Activated CD4-positive, CD25-positive, alpha-beta regulatory T cell (primary cell): ENCODE data around the gene POLR3E.

Experiments used
- DNase-seq, 4 experiments: peaks; one replicate each; lab custom pipeline; 2025; lab: John Stamatoyannopoulos, UW

POLR3E gene

GRCh38 chr16:22297114-22297870 lies at the start of gene POLR3E:
Gene POLR3E (plus strand): TSS chr16:22297409. CDS start chr16:22302969, 5,560 bp downstream.
- peak; percentile 99 to 100 (median 100) for DNase-seq

DNA sequence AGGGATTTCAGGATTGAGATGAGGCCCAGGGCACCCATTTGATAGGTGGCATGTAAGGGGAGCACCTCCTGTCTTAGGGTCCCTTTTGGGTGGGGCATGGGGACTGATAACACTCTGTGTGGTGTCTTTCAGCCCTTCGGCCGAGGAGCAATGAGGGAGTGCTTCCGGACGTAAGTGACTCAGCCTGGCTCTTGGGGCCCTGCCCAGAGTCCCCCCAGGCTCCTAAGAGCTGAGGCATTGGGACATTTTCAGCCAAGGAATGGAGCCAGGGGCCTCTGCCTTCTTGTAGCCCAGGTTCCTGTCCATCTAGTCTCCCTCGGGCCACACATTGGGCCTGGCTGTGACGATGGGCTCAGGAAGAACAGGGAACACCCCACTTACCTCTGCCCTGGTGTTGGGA lies 46.7 kb upstream of the POLR3E start:
- DNase-seq, result no peak

GRCh38 chr16:22252317-22252716 lies 44.9 kb upstream of the POLR3E start:
- DNase-seq, result no peak

DNA sequence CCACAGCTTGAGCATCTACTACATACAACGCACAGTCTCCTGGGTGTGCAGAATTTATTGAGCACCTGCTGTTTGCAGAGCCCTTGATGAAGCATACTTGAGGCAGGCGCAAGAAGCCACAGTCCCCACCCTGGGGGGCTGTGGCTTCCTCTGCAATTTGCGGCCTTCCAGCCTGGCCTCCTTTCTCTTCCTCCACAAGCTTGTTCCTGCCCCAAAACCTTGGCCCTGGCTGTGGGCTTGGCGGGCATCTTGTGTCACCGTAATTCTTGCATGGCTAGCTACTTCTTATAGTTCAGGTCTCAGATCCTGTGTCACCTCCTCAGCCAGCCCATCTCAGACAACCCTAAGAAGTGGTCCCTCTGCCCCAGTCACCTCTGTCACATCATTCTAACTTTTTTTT lies 43.9 kb upstream of the POLR3E start:
- DNase-seq, result no peak

DNA sequence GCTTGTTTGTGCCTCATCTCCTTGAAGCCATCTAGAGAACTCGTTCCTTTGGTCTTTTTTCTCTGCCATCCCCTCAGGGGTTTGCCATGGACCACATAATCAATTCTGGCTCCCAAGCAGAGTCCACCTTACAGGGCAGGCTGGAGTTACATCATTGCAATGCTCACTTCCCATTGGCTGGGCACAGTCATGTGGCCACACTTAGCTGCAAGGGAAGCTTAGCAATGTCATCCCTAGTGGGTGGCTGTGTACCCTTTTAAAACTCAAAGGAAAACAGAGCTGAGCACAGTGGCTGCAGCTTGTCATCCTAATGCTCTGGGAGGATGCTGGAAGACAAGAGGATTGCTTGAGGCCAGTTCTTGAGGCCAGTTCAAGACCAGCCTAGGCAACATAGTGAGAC lies 41.9 kb upstream of the POLR3E start:
- no peak for DNase-seq

DNA sequence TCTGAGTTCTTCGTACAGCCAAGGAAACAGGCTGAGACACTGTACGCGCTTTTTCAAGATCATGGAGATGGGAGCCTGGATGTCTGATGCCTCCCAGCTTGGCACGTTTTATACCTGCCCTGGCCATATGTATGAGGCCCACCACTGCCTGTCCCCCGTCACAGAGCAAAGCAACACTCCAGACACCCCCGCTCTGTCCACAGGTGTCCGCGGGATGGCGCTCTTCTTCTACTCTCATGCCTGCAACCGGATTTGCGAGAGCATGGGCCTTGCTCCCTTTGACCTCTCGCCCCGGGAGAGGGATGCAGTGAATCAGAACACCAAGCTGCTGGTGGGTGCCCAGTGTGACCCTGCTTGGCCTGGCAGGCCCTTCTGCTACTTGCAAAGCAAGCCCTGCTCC lies 39.8 kb upstream of the POLR3E start:
- DNase-seq, result no peak

DNA sequence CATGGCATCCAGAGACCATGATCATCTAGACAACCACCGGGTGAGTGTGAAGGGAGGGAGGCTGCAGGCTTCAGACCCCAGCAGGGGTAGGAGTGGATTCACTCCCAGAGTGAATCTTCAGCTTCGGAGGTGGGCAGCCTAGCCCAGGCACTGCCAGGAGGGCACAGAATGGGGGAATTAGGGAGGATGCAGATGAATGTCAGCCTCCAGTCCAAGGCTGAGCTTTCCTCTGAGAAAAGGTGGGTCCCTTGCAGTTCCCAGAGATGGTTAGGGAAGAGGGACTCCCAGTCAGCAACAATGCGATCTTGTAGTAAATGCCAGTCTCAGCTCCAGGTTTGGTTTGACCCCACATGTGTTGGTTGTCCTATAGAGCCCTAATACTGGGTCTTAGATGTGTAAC lies 36.7 kb upstream of the POLR3E start:
- DNase-seq, result no peak

DNA sequence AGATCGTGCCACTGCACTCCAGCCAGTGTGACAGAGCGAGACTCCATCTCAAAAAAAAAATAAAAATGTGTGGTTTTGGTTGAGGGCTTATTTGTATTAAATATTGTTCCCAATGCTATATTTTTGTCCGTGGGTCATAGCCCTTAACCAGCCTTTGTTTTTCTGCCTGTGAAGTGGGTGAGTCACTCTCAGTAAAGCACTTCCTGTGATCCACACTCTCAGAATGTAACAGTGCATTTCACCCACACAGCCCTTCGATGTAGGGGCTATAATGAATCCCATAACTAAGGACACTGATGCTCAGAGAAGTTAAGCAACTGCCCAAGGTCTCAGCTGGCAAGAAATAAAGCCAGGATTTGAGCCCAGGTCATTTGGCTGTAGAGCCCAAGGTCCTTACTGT lies 34.7 kb upstream of the POLR3E start:
- DNase-seq, result no peak

GRCh38 chr16:22264786-22265185 lies 32.4 kb upstream of the POLR3E start:
- DNase-seq, result no peak

GRCh38 chr16:22265351-22265750 lies 31.9 kb upstream of the POLR3E start:
- DNase-seq, result no peak

DNA sequence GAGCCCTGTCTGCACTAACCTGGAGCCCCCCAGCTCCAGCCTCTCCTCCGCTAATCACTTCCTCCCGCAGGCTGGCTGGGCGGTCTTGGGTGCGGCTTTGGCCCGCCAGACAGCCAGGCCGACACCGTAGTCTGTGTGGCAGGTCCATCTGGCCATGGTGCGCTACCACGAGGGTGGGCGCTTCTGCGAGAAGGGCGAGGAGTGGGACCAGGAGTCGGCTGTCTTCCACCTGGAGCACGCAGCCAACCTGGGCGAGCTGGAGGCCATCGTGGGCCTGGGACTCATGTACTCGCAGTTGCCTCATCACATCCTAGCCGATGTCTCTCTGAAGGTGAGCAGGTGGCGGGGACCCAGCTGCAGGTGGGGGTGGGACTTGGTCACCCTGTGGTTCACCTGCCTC lies 30.7 kb upstream of the POLR3E start:
- no peak for DNase-seq

DNA sequence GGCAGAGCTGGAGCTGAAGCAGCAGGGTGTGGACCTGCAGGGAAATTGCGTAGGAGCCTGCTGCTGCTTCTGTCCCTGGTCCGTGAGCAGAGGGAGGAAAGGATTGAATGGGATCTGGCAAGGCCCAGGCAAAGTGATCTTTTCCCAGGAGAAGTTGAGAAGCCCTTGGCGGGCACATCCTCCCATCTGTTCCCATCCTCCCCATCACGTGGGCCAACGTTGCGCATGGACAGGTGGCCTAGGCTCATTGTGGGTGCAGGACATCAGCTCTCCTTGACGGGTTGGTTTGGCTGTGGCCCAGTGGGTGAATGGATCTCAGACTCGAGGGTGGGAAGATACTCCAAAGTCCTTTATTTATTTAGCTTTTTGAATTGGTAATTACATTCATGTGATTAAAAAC lies 29.4 kb upstream of the POLR3E start:
- no peak for DNase-seq

- DNase-seq, result no peak
These were observed 26.7 kb upstream of the POLR3E start for GRCh38 chr16:22270525-22270924.

GRCh38 chr16:22272870-22273650 lies 24.1 kb upstream of the POLR3E start:
- no peak for DNase-seq

GRCh38 chr16:22274916-22275315 lies 22.3 kb upstream of the POLR3E start:
- no peak for DNase-seq

GRCh38 chr16:22278441-22279230 lies 18.6 kb upstream of the POLR3E start:
- DNase-seq, result no peak

GRCh38 chr16:22282254-22282892 lies 14.8 kb upstream of the POLR3E start:
- no peak for DNase-seq

GRCh38 chr16:22284637-22285036 lies 12.6 kb upstream of the POLR3E start:
- no peak for DNase-seq

GRCh38 chr16:22285080-22285479 lies 12.1 kb upstream of the POLR3E start:
- no peak for DNase-seq

DNA sequence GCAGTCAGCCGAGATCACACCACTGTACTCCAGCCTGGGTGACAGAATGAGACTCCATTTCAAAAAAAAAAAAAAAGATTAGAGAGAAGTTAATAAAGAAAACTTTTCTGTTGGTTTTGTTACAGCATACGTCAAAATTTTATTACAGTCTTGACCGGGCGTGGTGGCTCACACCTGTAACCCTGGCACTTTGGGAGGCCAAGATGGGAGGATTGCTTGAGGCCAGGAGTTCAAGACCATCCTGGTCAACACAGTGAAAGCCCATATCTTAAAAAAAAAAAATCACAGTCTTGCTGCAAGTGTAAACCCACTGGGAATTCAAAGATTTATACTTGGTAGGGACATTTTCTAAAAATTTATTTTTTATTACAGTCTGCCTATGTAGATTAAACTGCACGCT lies 6.2 kb upstream of the POLR3E start:
- no peak for DNase-seq

- no peak for DNase-seq
These were observed 5.3 kb upstream of the POLR3E start for GRCh38 chr16:22291860-22292318.

GRCh38 chr16:22292320-22292719 lies 4.9 kb upstream of the POLR3E start:
- DNase-seq, result no peak
